SK-N-SH (cell line): Measurements from ENCODE around the gene PSMG4. TPM values are rescaled to one million over a fixed set of nuclear protein-coding genes. Genes with fewer than 3 reads are reported as not detected.
A peak's percentile ranks its signal among the peaks of the same experiment; 100 is the strongest.

Experiments
- CTCF ChIA-PET: fragments of 300-600, 350-600 bp; formaldehyde crosslinking; extraction: SDS; loops from one replicate; lab custom pipeline; 2021; lab: Yijun Ruan, JAX
- POLR2A ChIA-PET: fragments of 350-600 bp; sonication (Branson Sonifier 250); formaldehyde crosslinking; extraction: SDS; loops from one replicate; lab custom pipeline; 2020; ENCODE audit warnings: antibody characterized with exemption, inconsistent platforms; lab: Yijun Ruan, JAX
- DNase-seq: peaks from one replicate; pipeline ENCODE4 v3.0.0; 2012
- H2AFZ ChIP-seq: fragments of 200-600 bp; sonication (generic); 2 replicates; pipeline ENCODE4 v1.8.1; 2016; ENCODE audit warnings: antibody characterized with exemption, mild to moderate bottlenecking, low read depth
- H3F3A ChIP-seq: fragments of 200-600 bp; sonication (generic); replicated peaks from 2 replicates; pipeline ENCODE3; 2016; ENCODE audit warnings: antibody characterized with exemption, mild to moderate bottlenecking; ENCODE audit not compliant: insufficient read depth
- H3K27ac ChIP-seq, 2 experiments: fragments of 200-500 bp in 1 of 2; fragments of 200-600 bp in 1 of 2; sonication (Bioruptor generic) in 1 of 2; sonication (generic), shearing (Covaris generic) in 1 of 2; 2 replicates each; pipeline versions ENCODE4 v1.5.1 to v1.6.1; 2014 to 2016; ENCODE audit warnings: low read depth in 2 of 2, inconsistent platforms in 1 of 2, low read length in 1 of 2, mild to moderate bottlenecking in 1 of 2, mixed read lengths in 1 of 2
- H3K27me3 ChIP-seq: fragments of 200-600 bp; sonication (generic), shearing (Covaris generic); 2 replicates; pipeline ENCODE4 v1.6.1; 2016; ENCODE audit warnings: mixed run types; ENCODE audit not compliant: insufficient read depth
- H3K36me3 ChIP-seq, 2 experiments: fragments of 200-500 bp in 1 of 2; fragments of 200-600 bp in 1 of 2; sonication (Bioruptor generic) in 1 of 2; sonication (generic) in 1 of 2; replicated peaks in 1 of 2; 2 replicates each; pipeline versions ENCODE3 to v1.5.1; 2014 to 2016; ENCODE audit warnings: low read length in 1 of 2, mild to moderate bottlenecking in 1 of 2; ENCODE audit not compliant: insufficient read depth in 2 of 2, control insufficient read depth in 1 of 2
- H3K4me1 ChIP-seq, 2 experiments: fragments of 200-500 bp in 1 of 2; fragments of 200-600 bp in 1 of 2; sonication (Bioruptor generic) in 1 of 2; sonication (generic), shearing (Covaris generic) in 1 of 2; 2 replicates each; pipeline versions ENCODE4 v1.5.1 to v1.6.1; 2014 to 2016; ENCODE audit warnings: low read depth in 1 of 2, low read length in 1 of 2, mixed run types in 1 of 2; ENCODE audit not compliant: insufficient read depth in 2 of 2, control insufficient read depth in 1 of 2
- H3K4me2 ChIP-seq: fragments of 200-600 bp; sonication (generic), shearing (Covaris generic); 2 replicates; pipeline ENCODE4 v1.6.1; 2017; ENCODE audit warnings: mixed run types
- H3K4me3 ChIP-seq, 2 experiments: fragments of 200-500 bp in 1 of 2; fragments of 200-600 bp in 1 of 2; sonication (Bioruptor generic) in 1 of 2; sonication (generic), shearing (Covaris generic) in 1 of 2; 2 replicates each; pipeline versions ENCODE4 v1.5.1 to v1.8.1; 2014 to 2016; ENCODE audit warnings: low read depth in 2 of 2, inconsistent platforms in 1 of 2, low read length in 1 of 2, mild to moderate bottlenecking in 1 of 2, mixed read lengths in 1 of 2, moderate library complexity in 1 of 2
- H3K79me2 ChIP-seq: fragments of 200-600 bp; sonication (generic); 2 replicates; pipeline ENCODE4 v1.8.1; 2017; ENCODE audit warnings: mild to moderate bottlenecking; ENCODE audit not compliant: insufficient read depth
- H3K9ac ChIP-seq: fragments of 200-600 bp; sonication (generic); 2 replicates; pipeline ENCODE4 v1.6.1; 2017; ENCODE audit warnings: mixed run types
- H3K9me2 ChIP-seq: fragments of 200-600 bp; sonication (generic); 2 replicates; pipeline ENCODE4 v1.6.1; 2017; ENCODE audit warnings: mixed run types
- H3K9me3 ChIP-seq: fragments of 200-600 bp; sonication (generic); 2 replicates; pipeline ENCODE4 v1.6.1; 2017; ENCODE audit warnings: mixed run types, mild to moderate bottlenecking, moderate library complexity
- H4K20me1 ChIP-seq: fragments of 200-600 bp; sonication (generic); 2 replicates; pipeline ENCODE4 v1.6.1; 2017; ENCODE audit warnings: mild to moderate bottlenecking, mixed run types; ENCODE audit not compliant: insufficient read depth
- CHD2 ChIP-seq: fragments of 150-350 bp; IDR thresholded peaks from 2 replicates; pipeline ENCODE4 v1.6.1; 2018; ENCODE audit warnings: low read length; ENCODE audit not compliant: partially characterized antibody
- CTCF ChIP-seq: fragments of 200-600 bp; sonication (generic); IDR thresholded peaks from 2 replicates; pipeline ENCODE4 v1.6.1; 2017; ENCODE audit warnings: antibody characterized with exemption, mild to moderate bottlenecking, moderate library complexity
- FOSL2 ChIP-seq: IDR thresholded peaks from 2 replicates; pipeline ENCODE4 v1.4.0; 2012; ENCODE audit warnings: low read depth, mild to moderate bottlenecking, moderate library complexity, borderline replicate concordance
- FOXJ3 ChIP-seq: sonication (generic); formaldehyde crosslinking; IDR thresholded peaks from 2 replicates; pipeline ENCODE4 v1.5.1; 2020; ENCODE audit warnings: mild to moderate bottlenecking, missing genetic modification reagents
- GATA2 ChIP-seq: sonication (generic); formaldehyde crosslinking; IDR thresholded peaks from 2 replicates; pipeline ENCODE4 v1.5.0; 2020; ENCODE audit warnings: mild to moderate bottlenecking, missing genetic modification reagents
- JUND ChIP-seq: IDR thresholded peaks from 2 replicates; pipeline ENCODE4 v1.4.0; 2012
- MXI1 ChIP-seq: IDR thresholded peaks from 2 replicates; pipeline ENCODE4 v1.6.1; 2012; ENCODE audit warnings: mild to moderate bottlenecking, low read depth, low read length, improper control_type of control experiment
- NFIC ChIP-seq: IDR thresholded peaks from 2 replicates; pipeline ENCODE4 v1.4.0; 2012; ENCODE audit warnings: borderline replicate concordance
- REST ChIP-seq: IDR thresholded peaks from 2 replicates; pipeline ENCODE4 v1.6.1; 2012; ENCODE audit warnings: mild to moderate bottlenecking, low read depth, low read length, moderate library complexity
- RXRA ChIP-seq: IDR thresholded peaks from 2 replicates; pipeline ENCODE4 v1.4.0; 2012; ENCODE audit warnings: low read depth, mild to moderate bottlenecking, borderline replicate concordance
- TCF12 ChIP-seq: IDR thresholded peaks from 2 replicates; pipeline ENCODE4 v1.4.0; 2012
- TEAD4 ChIP-seq: IDR thresholded peaks from 2 replicates; pipeline ENCODE4 v1.4.0; 2012; ENCODE audit warnings: mild to moderate bottlenecking, borderline replicate concordance; ENCODE audit not compliant: insufficient read depth
- YY1 ChIP-seq: IDR thresholded peaks from 2 replicates; pipeline ENCODE4 v1.4.0; 2012; ENCODE audit warnings: low read depth, mild to moderate bottlenecking
- WGBS: methylation state at CpG from one replicate; pipeline ENCODE4 v1.1.6; 2017; ENCODE audit warnings: low lambda C conversion rate; 5-methylcytosine and 5-hydroxymethylcytosine counted together
- polyA plus RNA-seq, 3 experiments: library from polyadenylated mRNA; depleted of rRNA; stranded (reverse); fragments of >200 nt; gene quantifications; 2 replicates each; pipeline ENCODE4 v1.2.3, GENCODE V29; 2012
- TF ChIP-seq, protein P1 (sequence below): IDR thresholded peaks from 2 replicates; pipeline ENCODE4 v1.4.0; 2012; ENCODE audit warnings: low read depth
- TF ChIP-seq, protein P2 (sequence below): IDR thresholded peaks from 2 replicates; pipeline ENCODE4; 2012

Gene PSMG4
- polyA plus RNA-seq, 1 of the 3 experiments (the other 2 are of a cell fraction), result 61.3 TPM

DNA sequence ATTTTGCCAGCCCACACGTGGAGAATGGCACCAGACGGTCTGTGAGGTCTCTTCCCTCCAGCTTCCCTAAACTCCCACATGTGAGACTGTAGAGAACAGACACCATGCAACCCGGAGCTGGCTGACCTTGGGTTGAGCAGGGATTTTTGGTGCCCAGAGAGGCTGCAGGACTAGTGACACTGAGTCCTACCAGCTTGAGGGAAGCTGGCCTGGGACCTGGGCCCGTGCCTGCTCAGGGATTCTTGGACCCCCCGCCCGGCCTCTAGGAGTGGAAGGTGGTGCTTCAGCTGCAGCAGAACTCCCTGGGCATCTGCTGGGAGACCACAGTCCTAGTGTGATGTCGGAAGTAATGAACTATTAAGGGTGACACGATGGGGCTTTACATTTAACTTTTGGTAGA is 3.2 kb downstream of the PSMG4 start:
- Histone ChIP-seq H3K36me3 (peaks cover 3 to 21% of the 10 kb centered on the region in 2 experiments), H4K20me1 (peaks cover 20% of the 10 kb centered on the region), H3K27me3 (no peaks in the 10 kb centered on the region), H3K27ac (no peak overlapping the region), H3K4me1 (peaks cover 6 to 23% of the 10 kb centered on the region in 2 experiments; a peak in 1 of 4 replicates), H3K4me3 (no peak overlapping the region), H2AFZ (no peak overlapping the region), H3K79me2 (peaks cover 60% of the 10 kb centered on the region), H3K9me3 (no peaks in the 10 kb centered on the region), H3K9me2 (no peaks in the 10 kb centered on the region), H3F3A (no peaks in the 10 kb centered on the region), H3K4me2 (no peak overlapping the region), H3K9ac (no peak overlapping the region)
- CTCF ChIA-PET, result interaction anchor here (1.1 to 7.5 kb wide), 3 partner anchors 13 to 729 kb away, joined by 4 to 48 read pairs (median 5); no protein-coding TSS in a partner anchor
- no peak for DNase-seq
- WGBS, result 72% methylated on average over 6 of the region's 8 CpGs
- TF ChIP-seq CHD2, result no peak
- TF ChIP-seq MXI1, result no peak
- TF ChIP-seq YY1, result no peak
- TF ChIP-seq CTCF, result no peak
- TF ChIP-seq, protein P1, sequence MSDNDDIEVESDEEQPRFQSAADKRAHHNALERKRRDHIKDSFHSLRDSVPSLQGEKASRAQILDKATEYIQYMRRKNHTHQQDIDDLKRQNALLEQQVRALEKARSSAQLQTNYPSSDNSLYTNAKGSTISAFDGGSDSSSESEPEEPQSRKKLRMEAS, result no peak
- no peak for TF ChIP-seq TEAD4
- TF ChIP-seq RXRA, result no peak
- no peak for TF ChIP-seq NFIC
- no peak for TF ChIP-seq FOXJ3 (CRISPR knock-in tag)
- TF ChIP-seq TCF12, result no peak
- TF ChIP-seq, protein P2, sequence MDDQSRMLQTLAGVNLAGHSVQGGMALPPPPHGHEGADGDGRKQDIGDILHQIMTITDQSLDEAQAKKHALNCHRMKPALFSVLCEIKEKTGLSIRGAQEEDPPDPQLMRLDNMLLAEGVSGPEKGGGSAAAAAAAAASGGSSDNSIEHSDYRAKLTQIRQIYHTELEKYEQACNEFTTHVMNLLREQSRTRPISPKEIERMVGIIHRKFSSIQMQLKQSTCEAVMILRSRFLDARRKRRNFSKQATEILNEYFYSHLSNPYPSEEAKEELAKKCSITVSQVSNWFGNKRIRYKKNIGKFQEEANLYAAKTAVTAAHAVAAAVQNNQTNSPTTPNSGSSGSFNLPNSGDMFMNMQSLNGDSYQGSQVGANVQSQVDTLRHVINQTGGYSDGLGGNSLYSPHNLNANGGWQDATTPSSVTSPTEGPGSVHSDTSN, result no peak
- no peak for TF ChIP-seq JUND
- TF ChIP-seq FOSL2, result no peak
- POLR2A ChIA-PET, result interaction anchor here (1.0 kb wide), 1 partner anchor 11 kb away, joined by 4 read pairs; no protein-coding TSS in a partner anchor

DNA sequence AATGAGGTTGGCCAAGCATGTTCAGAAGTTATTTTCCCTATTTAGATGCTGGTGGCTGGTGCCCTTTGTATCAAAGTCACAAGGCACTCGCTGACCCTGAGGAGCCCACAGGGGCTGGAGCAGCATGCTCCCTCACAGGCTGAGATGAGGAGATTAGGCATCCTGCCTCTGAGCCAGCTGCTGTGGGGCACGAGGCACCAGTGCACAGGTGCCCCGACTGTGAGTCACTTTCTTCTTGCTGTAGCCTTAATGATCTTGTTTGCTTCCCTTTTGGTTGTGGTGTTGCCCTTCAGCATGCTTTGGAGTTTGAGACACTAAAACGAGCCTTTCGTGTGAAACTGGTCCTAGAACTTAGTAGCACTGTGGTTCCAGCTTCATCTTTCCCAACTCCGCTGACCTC is 4.3 kb downstream of the PSMG4 start:
- peaks cover 20% of the 10 kb centered on the region for H4K20me1 ChIP-seq
- H2AFZ ChIP-seq, result no peak overlapping the region
- H3F3A ChIP-seq, result no peaks in the 10 kb centered on the region
- 74% methylated on average over 6 of the region's 6 CpGs for WGBS
- H3K9me3 ChIP-seq, result no peaks in the 10 kb centered on the region
- POLR2A ChIA-PET, result interaction anchor here (0.7 kb wide), 1 partner anchor 255 kb away, joined by 3 read pairs; no protein-coding TSS in a partner anchor
- no peaks in the 10 kb centered on the region for H3K27me3 ChIP-seq
- CTCF ChIA-PET, result interaction anchor here (3.0 to 7.5 kb wide), 2 partner anchors 14 to 17 kb away, joined by 9 to 48 read pairs; no protein-coding TSS in a partner anchor
- DNase-seq, result no peak
- H3K79me2 ChIP-seq, result peaks cover 60% of the 10 kb centered on the region
- H3K4me1 ChIP-seq, result peaks cover 6 to 23% of the 10 kb centered on the region in 2 experiments; a peak in 1 of 4 replicates
- no peak for TF ChIP-seq REST
- peak; percentile 25; the same call in 1 of the 2 replicates for TF ChIP-seq GATA2 (CRISPR knock-in tag)
- no peak overlapping the region for H3K4me3 ChIP-seq
- no peak overlapping the region for H3K27ac ChIP-seq
- no peak overlapping the region for H3K4me2 ChIP-seq
- peaks cover 3 to 30% of the 10 kb centered on the region in 2 experiments for H3K36me3 ChIP-seq
- no peak overlapping the region for H3K9ac ChIP-seq
- H3K9me2 ChIP-seq, result no peaks in the 10 kb centered on the region
